OCI-LY7 (cell line): ENCODE results near the gene GPX7.

ENCODE experiments used
- EZH2phosphoT487 ChIP-seq: fragments of 200-600 bp; sonication (generic); IDR thresholded peaks from 2 replicates; pipeline ENCODE4 v1.6.1; 2018; ENCODE audit warnings: low read depth, borderline replicate concordance, mild to moderate bottlenecking, mixed run types, antibody characterized with exemption, low read length, moderate library complexity, mixed read lengths
- TF ChIP-seq, protein P1 (sequence below): fragments of 200-600 bp; sonication (generic); conservative IDR thresholded peaks from 2 replicates; pipeline ENCODE4 v1.5.1; 2014; ENCODE audit warnings: mild to moderate bottlenecking, antibody characterized with exemption, low read length, moderate library complexity, mixed read lengths

DNA sequence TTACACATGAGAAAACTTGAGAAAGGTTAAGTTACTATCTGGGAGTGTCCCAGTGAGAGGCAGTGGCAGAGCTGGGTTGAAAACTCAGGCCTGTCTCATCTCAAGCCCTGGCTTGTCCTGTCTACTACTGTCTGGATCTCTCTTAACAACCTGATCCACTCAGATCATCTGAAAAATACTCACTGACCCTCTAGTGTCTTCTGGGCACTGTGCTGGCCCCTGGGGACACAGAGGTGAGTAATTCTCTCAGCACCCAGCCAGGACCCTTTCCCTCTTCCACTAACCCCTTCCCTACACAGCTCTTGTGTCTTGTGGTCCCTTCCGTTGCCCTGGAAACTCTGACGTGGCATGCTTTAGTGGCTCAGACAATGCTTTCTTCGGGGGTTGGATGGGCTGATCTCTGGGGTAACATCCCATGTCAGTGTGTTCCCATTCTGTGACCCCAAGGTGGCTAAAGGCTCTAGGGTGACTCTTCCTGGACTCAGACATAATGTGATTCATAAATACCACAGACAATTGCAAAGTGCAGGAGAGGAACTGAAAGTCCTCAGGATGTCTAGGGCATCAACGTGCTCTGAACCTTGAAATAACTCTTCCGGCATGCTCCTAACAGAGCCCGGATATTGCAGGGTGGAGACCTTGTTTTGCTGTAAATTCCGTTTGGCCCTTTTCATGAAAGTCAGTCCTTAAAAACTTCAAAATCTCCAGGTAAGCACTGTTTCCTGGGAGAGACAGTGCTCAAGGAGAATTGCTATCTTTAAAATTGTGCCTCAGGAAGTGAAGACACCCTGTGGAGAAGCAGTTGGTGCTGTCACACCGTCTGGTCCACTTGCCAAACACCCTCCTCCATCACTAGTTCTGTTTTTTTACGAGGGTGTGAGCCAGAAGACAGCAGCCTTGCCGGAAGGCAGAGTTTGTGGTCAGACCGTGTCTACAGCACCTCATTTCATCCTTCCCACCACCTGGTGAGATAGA is 34.8 kb downstream of the GPX7 start:
- TF ChIP-seq, protein P1, sequence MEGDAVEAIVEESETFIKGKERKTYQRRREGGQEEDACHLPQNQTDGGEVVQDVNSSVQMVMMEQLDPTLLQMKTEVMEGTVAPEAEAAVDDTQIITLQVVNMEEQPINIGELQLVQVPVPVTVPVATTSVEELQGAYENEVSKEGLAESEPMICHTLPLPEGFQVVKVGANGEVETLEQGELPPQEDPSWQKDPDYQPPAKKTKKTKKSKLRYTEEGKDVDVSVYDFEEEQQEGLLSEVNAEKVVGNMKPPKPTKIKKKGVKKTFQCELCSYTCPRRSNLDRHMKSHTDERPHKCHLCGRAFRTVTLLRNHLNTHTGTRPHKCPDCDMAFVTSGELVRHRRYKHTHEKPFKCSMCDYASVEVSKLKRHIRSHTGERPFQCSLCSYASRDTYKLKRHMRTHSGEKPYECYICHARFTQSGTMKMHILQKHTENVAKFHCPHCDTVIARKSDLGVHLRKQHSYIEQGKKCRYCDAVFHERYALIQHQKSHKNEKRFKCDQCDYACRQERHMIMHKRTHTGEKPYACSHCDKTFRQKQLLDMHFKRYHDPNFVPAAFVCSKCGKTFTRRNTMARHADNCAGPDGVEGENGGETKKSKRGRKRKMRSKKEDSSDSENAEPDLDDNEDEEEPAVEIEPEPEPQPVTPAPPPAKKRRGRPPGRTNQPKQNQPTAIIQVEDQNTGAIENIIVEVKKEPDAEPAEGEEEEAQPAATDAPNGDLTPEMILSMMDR, result no peak
- TF ChIP-seq EZH2phosphoT487, result no peak
